Thyroid gland (tissue), 4 donors: ENCODE data around the gene CACNA1B. TPM values are rescaled to one million over a fixed set of nuclear protein-coding genes. Genes with fewer than 3 reads are reported as not detected.

Source experiments
- DNase-seq, 2 donors: peaks; one replicate each; pipeline ENCODE4 v3.0.0-alpha.2; 2019
- H3K27ac ChIP-seq, 3 donors: fragments of 200-600 bp; sonication (generic); 1 replicate in 2 of 3; 2 replicates in 1 of 3; pipeline ENCODE4 v1.5.1; 2016 to 2019; ENCODE audit warnings: mild to moderate bottlenecking in 1 of 3, moderate library complexity in 1 of 3
- H3K27me3 ChIP-seq: fragments of 200-600 bp; sonication (generic); one replicate; pipeline ENCODE4 v1.5.1; 2019
- H3K36me3 ChIP-seq, 2 donors: fragments of 200-600 bp; sonication (generic); one replicate each; pipeline ENCODE4 v1.5.1; 2016 to 2019
- H3K4me1 ChIP-seq, 2 donors: fragments of 200-600 bp; sonication (generic); one replicate each; pipeline ENCODE4 v1.5.1; 2017 to 2019
- H3K4me3 ChIP-seq, 3 donors: fragments of 200-600 bp; sonication (generic); replicated peaks in 1 of 3; 1 replicate in 2 of 3; 2 replicates in 1 of 3; pipeline ENCODE4 v1.5.1; 2016; ENCODE audit warnings: mild to moderate bottlenecking in 1 of 3
- H3K9me3 ChIP-seq: fragments of 200-600 bp; sonication (generic); one replicate; pipeline ENCODE4 v1.5.1; 2017
- POLR2A ChIP-seq, 2 donors: fragments of 450-650 bp; IDR thresholded peaks; one replicate each; pipeline ENCODE4 v1.6.1; 2017; ENCODE audit warnings: antibody characterized with exemption in 2 of 2, mild to moderate bottlenecking in 2 of 2, moderate library complexity in 1 of 2
- WGBS, 2 donors: methylation state at CpG; one replicate each; pipeline ENCODE4 v1.1.5; 2017; 5-methylcytosine and 5-hydroxymethylcytosine counted together
- intact Hi-C: fragments of 100-400 bp; cut with DNase I; formaldehyde crosslinking; loops from one replicate; pipeline ENCODE4 v1.15.1; 2023
- total RNA-seq, 4 donors: library from RNA; depleted of rRNA; stranded (reverse); fragments of >200 nt; gene quantifications; one replicate each; pipeline ENCODE4 v1.2.3, GENCODE V29; 2016
- TF ChIP-seq, protein P1 (sequence below), 6 experiments: fragments of 200-600 bp in 3 of 6; fragments of 450-650 bp in 3 of 6; sonication (generic) in 3 of 6; IDR thresholded peaks; one replicate each; pipeline ENCODE4 v1.5.1; 2016 to 2019; ENCODE audit warnings: antibody characterized with exemption in 6 of 6, mild to moderate bottlenecking in 2 of 6, inconsistent platforms in 1 of 6, moderate library complexity in 1 of 6

Gene CACNA1B
- total RNA-seq, 4 donors from 2014 or later, result 0.13 to 0.68 (median 0.35) TPM

DNA sequence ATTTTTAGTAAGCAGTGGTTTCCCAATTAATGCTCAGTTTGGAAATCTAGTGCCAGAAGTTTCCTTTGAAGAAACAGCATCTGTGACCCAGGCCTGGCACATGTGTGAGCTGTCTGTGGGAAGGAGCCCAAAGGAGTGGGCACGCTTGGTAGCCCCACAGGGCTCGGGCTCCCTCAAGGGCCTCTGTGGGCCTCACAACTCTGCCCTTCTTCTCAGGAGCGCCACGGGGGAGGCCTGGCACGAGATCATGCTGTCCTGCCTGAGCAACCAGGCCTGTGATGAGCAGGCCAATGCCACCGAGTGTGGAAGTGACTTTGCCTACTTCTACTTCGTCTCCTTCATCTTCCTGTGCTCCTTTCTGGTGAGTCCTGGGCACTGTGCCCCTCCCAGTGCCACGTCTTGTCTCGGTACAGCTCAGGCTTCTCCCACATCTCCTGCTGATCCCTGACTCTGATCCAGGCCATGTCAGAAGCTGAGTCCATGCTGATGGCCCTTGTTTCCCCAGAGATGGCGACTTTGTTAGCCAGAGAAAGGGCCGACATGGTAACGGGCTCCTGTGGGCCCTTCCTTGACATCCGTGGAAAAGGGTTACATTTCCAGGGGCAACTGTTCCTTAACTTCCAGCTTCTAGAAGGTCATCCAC lies 200.4 kb downstream of the CACNA1B start:
- intact Hi-C loops, result no loop called here
- no peak for DNase-seq
- H3K27ac ChIP-seq, result no peak overlapping the region
- H3K36me3 ChIP-seq, result no peaks in the 10 kb centered on the region
- H3K4me3 ChIP-seq, result no peak overlapping the region
- 84 to 88% methylated on average over 11 to 13 of the region's 13 CpGs for WGBS, 2 donors
- H3K9me3 ChIP-seq, result no peaks in the 10 kb centered on the region
- no peaks in the 10 kb centered on the region for H3K27me3 ChIP-seq
- no peaks in the 10 kb centered on the region for H3K4me1 ChIP-seq
- TF ChIP-seq, protein P1, sequence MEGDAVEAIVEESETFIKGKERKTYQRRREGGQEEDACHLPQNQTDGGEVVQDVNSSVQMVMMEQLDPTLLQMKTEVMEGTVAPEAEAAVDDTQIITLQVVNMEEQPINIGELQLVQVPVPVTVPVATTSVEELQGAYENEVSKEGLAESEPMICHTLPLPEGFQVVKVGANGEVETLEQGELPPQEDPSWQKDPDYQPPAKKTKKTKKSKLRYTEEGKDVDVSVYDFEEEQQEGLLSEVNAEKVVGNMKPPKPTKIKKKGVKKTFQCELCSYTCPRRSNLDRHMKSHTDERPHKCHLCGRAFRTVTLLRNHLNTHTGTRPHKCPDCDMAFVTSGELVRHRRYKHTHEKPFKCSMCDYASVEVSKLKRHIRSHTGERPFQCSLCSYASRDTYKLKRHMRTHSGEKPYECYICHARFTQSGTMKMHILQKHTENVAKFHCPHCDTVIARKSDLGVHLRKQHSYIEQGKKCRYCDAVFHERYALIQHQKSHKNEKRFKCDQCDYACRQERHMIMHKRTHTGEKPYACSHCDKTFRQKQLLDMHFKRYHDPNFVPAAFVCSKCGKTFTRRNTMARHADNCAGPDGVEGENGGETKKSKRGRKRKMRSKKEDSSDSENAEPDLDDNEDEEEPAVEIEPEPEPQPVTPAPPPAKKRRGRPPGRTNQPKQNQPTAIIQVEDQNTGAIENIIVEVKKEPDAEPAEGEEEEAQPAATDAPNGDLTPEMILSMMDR (IDR thresholded peaks at IDR 0.05), result no peak
- TF ChIP-seq POLR2A (IDR thresholded peaks at IDR 0.05), result no peak

DNA sequence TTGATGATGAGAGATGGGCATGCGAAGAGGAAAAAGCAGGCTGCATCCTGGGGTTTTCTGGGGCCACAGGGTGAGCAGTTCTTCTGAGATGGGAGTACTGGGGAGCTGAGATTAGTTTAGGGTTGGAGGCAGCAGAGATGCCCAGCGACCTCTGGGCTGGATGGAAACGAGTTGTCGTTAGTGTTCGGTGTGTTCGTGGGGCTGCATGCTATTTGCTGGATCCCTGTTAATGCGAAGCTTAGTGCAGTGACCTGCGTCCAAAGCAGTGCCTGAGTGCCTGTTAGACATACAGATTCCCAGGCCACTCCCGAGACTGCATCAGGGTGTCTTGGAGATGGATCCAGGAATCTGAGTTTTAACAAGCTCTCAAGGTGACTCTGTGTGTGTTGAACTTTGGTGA lies 201.3 kb downstream of the CACNA1B start:
- no peak overlapping the region for H3K27ac ChIP-seq
- intact Hi-C loops, result no loop called here
- no peaks in the 10 kb centered on the region for H3K9me3 ChIP-seq
- no peaks in the 10 kb centered on the region for H3K27me3 ChIP-seq
- WGBS, 2 donors, result 83 to 85% methylated on average over 9 of the region's 9 CpGs
- H3K4me3 ChIP-seq, result no peak overlapping the region
- TF ChIP-seq, protein P1 (IDR thresholded peaks at IDR 0.05), result no peak
- no peak for TF ChIP-seq POLR2A (IDR thresholded peaks at IDR 0.05)
- DNase-seq, result no peak
- H3K36me3 ChIP-seq, result no peaks in the 10 kb centered on the region
- H3K4me1 ChIP-seq, result no peaks in the 10 kb centered on the region

DNA sequence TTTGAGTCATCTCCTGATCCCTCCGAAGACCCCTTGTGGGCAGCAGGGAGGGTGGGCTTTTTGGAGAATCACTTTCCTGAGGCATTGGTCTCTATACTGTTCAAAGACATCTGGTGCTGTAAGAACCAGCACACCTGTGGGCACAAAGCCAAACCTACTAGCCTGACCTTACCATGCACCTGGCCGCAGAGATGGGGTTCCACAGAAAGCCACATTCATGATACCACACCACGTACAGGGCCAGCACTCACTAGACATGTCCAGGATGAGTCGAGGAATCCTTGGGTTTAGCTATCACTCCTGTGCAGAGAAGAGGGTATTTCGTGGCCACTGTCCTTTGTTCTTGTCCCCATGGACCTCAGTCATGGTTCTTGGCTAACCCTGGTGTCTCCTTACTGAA lies 203.4 kb downstream of the CACNA1B start:
- H3K9me3 ChIP-seq, result no peaks in the 10 kb centered on the region
- no peaks in the 10 kb centered on the region for H3K36me3 ChIP-seq
- 82% methylated on average over 4 to 5 of the region's 5 CpGs for WGBS, 2 donors
- H3K4me1 ChIP-seq, result no peaks in the 10 kb centered on the region
- intact Hi-C loops, result no loop called here
- no peak overlapping the region for H3K4me3 ChIP-seq
- no peak overlapping the region for H3K27ac ChIP-seq
- DNase-seq, result no peak
- TF ChIP-seq, protein P1 (IDR thresholded peaks at IDR 0.05), result no peak
- no peak for TF ChIP-seq POLR2A (IDR thresholded peaks at IDR 0.05)
- no peaks in the 10 kb centered on the region for H3K27me3 ChIP-seq

DNA sequence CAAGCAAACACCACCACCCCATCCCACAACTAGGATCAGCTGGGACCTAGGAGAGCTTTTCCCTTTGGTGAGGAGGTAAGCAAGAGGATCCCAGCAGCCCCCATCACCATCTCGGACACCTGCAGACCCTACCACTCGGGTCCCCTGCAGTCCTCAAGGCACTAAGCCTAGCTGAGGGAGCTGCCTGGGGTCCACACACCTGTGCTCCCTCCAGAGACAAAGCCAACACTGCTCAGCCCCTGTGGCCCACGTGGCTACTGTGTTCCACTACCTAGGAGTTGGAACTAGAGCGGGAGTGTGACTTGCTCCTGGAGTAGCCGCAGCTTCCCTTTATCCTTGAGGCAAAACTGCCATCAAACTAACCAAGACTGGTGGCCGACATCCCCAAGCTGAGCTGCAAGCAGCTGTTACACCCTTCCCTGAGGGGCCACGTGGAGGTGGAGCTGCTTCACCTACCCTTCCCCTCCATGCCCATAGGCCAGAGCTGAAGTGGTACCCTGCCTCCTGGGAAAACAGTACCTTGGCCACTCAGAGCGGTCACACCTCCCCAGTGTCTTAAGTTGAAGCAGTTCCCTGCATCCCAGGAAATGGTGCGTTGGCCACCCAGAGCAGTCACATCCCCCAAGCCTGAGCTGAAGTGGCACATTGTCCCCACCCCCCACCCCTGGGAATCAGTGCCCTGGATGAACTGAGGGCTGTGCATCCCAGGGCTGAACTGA lies 205.5 kb downstream of the CACNA1B start:
- H3K27ac ChIP-seq, result no peak overlapping the region
- no peak overlapping the region for H3K4me3 ChIP-seq
- no peaks in the 10 kb centered on the region for H3K9me3 ChIP-seq
- no peak for TF ChIP-seq POLR2A (IDR thresholded peaks at IDR 0.05)
- TF ChIP-seq, protein P1 (IDR thresholded peaks at IDR 0.05), result no peak
- intact Hi-C loops, result no loop called here
- DNase-seq, result no peak
- H3K36me3 ChIP-seq, result no peaks in the 10 kb centered on the region
- no peaks in the 10 kb centered on the region for H3K4me1 ChIP-seq
- no peaks in the 10 kb centered on the region for H3K27me3 ChIP-seq
- 80 to 86% methylated on average over 4 to 6 of the region's 9 CpGs for WGBS, 2 donors

DNA sequence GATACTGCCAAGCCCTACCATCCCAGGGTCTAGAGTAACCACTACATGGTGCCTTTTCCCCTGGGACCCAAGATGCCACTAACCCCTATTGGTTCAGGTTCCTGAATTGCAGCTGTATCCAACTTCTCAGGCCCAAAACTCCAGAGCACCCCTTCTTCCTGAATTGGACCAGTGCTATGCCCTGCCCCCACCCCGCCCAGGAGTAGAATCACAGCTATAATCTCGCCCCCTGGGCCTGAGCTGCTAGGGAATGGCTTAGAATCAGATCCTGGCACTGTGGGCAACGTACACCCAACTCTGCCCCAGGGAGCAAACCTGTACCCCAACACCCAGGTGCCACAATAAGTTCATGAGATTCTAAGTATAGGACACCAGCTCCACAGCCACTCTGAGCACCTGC lies 206.3 kb downstream of the CACNA1B start:
- Histone ChIP-seq H3K4me3 (no peak overlapping the region), H3K27ac (no peak overlapping the region), H3K36me3 (no peaks in the 10 kb centered on the region), H3K27me3 (no peaks in the 10 kb centered on the region), H3K4me1 (no peaks in the 10 kb centered on the region), H3K9me3 (no peaks in the 10 kb centered on the region)
- intact Hi-C loops, result no loop called here
- 63 to 78% methylated on average over 2 to 3 of the region's 3 CpGs for WGBS, 2 donors
- DNase-seq, result no peak
- no peak for TF ChIP-seq POLR2A (IDR thresholded peaks at IDR 0.05)
- TF ChIP-seq, protein P1 (IDR thresholded peaks at IDR 0.05), result no peak
